HG03103 (cell line): ENCODE measurements around the gene IL1F10.
"Not testable (repeated sequence)": the region's sequence is repeated elsewhere in the genome, so short reads cannot be mapped to it uniquely, and the experiment has no call there.

Source experiments
- ATAC-seq: cut with Tn5 transposase; IDR thresholded peaks from one replicate; pipeline ENCODE4 v1.9.1; 2021; ENCODE audit warnings: low read depth; ENCODE audit not compliant: unreplicated experiment

IL1F10 gene

GRCh38 chr2:113078350-113078839 is 10.6 kb downstream of the IL1F10 start:
- ATAC-seq: no peak

- no peak for ATAC-seq
These were observed 11.4 kb downstream of the IL1F10 start for GRCh38 chr2:113079131-113079530.

GRCh38 chr2:113080134-113080533 is 12.4 kb downstream of the IL1F10 start:
- ATAC-seq: no peak

- ATAC-seq: no peak
These were observed 13.9 kb downstream of the IL1F10 start for GRCh38 chr2:113081488-113082210.

GRCh38 chr2:113083296-113083695 is 15.5 kb downstream of the IL1F10 start:
- ATAC-seq: no peak

- ATAC-seq: no peak
These were observed 16.7 kb downstream of the IL1F10 start for GRCh38 chr2:113084249-113085000.

GRCh38 chr2:113085542-113085941 is 17.8 kb downstream of the IL1F10 start:
- ATAC-seq: no peak

GRCh38 chr2:113088213-113088992 is 20.6 kb downstream of the IL1F10 start:
- ATAC-seq: no peak

- no peak for ATAC-seq
These were observed 22.1 kb downstream of the IL1F10 start for GRCh38 chr2:113089916-113090315.

- ATAC-seq: no peak
These were observed 23.6 kb downstream of the IL1F10 start for GRCh38 chr2:113091231-113091896.

GRCh38 chr2:113092864-113093612 is 25.3 kb downstream of the IL1F10 start:
- no peak for ATAC-seq

- ATAC-seq: no peak
These were observed 25.8 kb downstream of the IL1F10 start for GRCh38 chr2:113093613-113093977.

- ATAC-seq: not testable (repeated sequence)
These were observed 28.5 kb downstream of the IL1F10 start for GRCh38 chr2:113096306-113096705.

- not testable (repeated sequence) for ATAC-seq
These were observed 29.3 kb downstream of the IL1F10 start for GRCh38 chr2:113096842-113097618.

- no peak for ATAC-seq
These were observed 30.3 kb downstream of the IL1F10 start for GRCh38 chr2:113098041-113098440.

GRCh38 chr2:113098532-113098931 is 30.8 kb downstream of the IL1F10 start:
- no peak for ATAC-seq

GRCh38 chr2:113102133-113102532 is 34.4 kb downstream of the IL1F10 start:
- no peak for ATAC-seq

GRCh38 chr2:113103277-113103676 is 35.5 kb downstream of the IL1F10 start:
- ATAC-seq: no peak

GRCh38 chr2:113104054-113104611 is 36.4 kb downstream of the IL1F10 start:
- no peak for ATAC-seq
